ENCODE measurements around the gene IPO4. TPM values are rescaled to one million over a fixed set of nuclear protein-coding genes. Genes with fewer than 3 reads are reported as not detected.
"Not testable (repeated sequence)": the region's sequence is repeated elsewhere in the genome, so short reads cannot be mapped to it uniquely, and the experiment has no call there.

The IPO4 gene
- total RNA-seq, 1 donor from 2014 or later = 48.1 TPM

GRCh38 chr14:24219080-24219479, 30.5 kb upstream of the IPO4 start:
- intact Hi-C loops (cut with micrococcal nuclease) = loop anchor here (10.0 kb wide), 1 partner anchor 456 kb away; no protein-coding TSS in a partner anchor

GRCh38 chr14:24216876-24217275, 28.3 kb upstream of the IPO4 start:
- intact Hi-C loops (cut with micrococcal nuclease) = loop anchor here (1.0 to 10.0 kb wide), 8 partner anchors 15 to 458 kb away; partner anchors contain the start of genes GMPR2, NEDD8, RABGGTA and RNF31

- intact Hi-C loops (cut with micrococcal nuclease) = loop anchor here (1.0 to 10.0 kb wide), 8 partner anchors 16 to 458 kb away; partner anchors contain the start of genes GMPR2, NEDD8, RABGGTA and RNF31
Measured at GRCh38 chr14:24216345-24216699, 27.7 kb upstream of the IPO4 start.

GRCh38 chr14:24215495-24216344, 27.1 kb upstream of the IPO4 start, which contains the start of gene MDP1:
Gene MDP1 (minus strand): TSS chr14:24216066. CDS start chr14:24215955, 111 bp downstream.
- intact Hi-C loops (cut with micrococcal nuclease) = loop anchor here (1.0 to 10.0 kb wide), 8 partner anchors 17 to 459 kb away; partner anchors contain the start of genes GMPR2, NEDD8, RABGGTA and RNF31

DNA sequence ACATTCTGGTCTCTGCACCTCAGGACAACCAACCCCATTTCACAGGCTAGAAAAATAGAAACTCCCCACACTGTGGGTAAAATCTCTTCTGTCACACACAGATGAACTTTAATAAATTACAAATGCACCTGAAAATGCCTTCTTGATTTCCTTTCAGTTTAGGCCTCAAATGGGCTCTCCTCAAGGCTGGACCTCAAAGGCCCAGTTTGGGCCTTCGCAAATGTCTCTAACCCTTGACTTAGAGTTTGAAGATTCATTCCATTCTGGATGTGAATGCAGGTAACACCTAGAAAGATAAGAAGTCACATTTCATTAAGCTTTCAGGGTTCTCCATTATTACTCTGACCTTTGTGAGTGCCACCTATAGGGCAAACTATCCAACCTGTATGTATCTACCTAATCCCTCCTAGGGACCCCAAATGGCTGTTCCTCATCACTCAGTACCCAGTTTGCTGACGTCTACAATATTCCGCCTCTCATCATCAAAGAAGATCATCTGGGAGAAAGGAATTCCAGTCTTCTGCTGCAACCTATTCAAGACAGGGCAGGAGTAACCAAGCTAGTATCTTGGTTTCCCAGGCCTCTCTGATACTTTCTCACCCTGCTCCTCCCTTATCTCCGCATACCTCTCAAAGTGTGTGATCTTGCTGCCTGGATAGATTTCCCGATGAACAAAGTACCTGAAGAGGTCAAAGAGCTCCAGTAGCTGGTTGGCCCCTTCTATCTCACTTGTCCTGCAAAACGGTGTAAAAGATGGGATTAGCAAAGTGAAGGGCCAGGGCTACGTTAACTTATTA, 25.4 kb upstream of the IPO4 start:
- intact Hi-C loops (cut with micrococcal nuclease) = loop anchor here (1.0 to 10.0 kb wide), 11 partner anchors 19 to 892 kb away; partner anchors contain the start of genes DCAF11, DHRS1, EMC9 and IPO4

DNA sequence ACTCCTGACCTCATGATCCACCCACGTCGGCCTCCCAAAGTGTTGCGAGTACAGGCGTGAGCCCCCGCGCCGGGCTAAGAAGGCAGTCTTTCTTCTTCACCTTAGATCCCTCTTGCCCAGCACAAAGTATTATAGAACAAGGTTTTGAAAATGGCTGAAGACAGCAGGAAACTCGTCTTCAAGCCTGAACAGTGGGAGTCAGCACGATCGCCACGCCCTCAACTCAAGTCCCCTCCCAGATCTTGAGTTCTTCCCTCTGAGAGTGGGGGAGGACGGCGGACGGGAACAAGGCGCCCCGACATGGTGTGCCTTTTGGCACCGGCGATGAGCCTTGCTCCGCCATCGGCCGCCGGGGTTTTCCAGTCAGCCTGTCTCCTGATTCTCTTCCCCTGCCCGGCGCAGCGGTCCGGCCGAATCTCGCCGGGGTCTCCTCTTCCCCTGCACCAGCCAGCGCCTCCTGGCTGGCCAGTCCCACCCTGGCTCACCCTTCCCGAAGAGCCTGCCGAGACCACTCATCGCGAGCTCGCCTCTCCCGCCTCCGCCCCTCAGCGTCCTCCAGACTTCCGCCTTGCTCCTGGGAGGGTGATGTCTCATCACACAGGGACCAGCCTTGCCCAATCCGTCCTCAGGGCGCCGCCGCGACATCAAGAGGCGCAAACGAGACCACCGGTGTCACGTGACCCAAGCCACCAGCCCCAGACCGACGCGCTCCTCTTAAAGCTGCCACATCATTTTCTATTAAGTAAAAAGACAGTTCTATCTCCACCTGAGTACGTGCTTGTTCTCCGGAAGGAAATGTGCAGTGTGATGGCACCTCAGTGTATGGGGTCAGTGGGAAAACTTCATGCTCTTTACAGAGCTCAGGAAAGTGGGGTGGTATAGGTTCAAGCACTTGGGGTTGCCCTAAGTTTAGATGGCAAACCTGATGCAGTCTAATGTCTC, 24.6 kb upstream of the IPO4 start, which contains the start of gene CHMP4A:
TSS of gene CHMP4A (minus strand) at position 565 of the 942 bp plus-strand sequence. CDS start at position 516, 49 bp downstream.
- intact Hi-C loops (cut with micrococcal nuclease) = loop anchor here (1.0 to 10.0 kb wide), 11 partner anchors 18 to 891 kb away; partner anchors contain the start of genes DCAF11, DHRS1, EMC9 and IPO4

DNA sequence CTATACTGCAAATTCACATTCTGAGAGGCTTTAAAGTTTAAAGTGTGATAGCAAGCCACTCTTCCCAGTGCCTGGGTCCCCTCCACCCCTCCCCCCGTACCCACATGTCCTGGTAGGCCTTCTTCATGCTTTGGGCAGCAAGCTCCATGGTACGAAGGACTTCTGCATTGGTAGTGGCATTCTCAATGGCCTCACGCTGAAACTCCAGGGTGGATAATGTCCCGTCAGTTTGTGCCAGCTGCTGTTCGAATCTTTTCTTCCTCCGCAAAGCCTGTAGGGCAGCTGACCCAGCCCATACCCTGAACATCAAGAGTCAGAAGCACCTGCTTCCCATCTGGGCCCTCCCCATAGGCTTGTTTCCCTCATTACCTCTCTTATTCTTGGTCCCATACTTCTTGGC, 22.7 kb upstream of the IPO4 start:
- intact Hi-C loops (cut with micrococcal nuclease) = loop anchor here (5.0 to 10.0 kb wide), 2 partner anchors 463 to 889 kb away; partner anchors contain the start of gene PABPN1

DNA sequence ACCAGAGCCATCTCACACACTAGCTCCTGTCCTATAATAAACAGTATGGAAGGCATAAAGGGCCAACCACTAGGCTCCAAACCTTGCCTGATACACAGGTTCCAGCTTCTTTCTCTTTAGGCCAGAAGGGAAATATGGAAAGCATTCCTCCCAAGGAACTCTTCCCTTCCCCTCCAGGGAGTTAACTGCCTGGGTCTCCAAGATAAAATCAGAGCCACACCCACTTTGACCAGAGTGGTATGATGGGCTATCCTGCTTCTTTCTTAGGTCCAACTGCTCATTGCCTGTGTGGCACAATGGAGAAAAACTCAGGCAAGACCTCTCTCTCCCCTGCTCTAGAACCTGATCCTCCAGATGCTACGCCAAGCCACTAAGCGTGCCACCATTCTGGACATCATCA, 19.0 kb upstream of the IPO4 start:
- intact Hi-C loops (cut with micrococcal nuclease) = no loop called here

DNA sequence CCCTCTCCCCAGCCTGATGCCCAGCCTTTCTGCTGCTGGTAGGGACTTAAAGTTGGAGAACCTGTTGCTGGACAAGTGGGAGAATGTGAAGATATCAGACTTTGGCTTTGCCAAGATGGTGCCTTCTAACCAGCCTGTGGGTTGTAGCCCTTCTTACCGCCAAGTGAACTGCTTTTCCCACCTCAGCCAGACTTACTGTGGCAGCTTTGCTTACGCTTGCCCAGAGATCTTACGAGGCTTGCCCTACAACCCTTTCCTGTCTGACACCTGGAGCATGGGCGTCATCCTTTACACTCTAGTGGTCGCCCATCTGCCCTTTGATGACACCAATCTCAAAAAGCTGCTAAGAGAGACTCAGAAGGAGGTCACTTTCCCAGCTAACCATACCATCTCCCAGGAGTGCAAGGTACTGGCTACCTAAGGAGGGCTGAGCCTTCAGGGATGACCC, 18.5 kb upstream of the IPO4 start:
- intact Hi-C loops (cut with micrococcal nuclease) = no loop called here

- intact Hi-C loops (cut with micrococcal nuclease) = no loop called here
Measured at GRCh38 chr14:24206260-24207103, 17.9 kb upstream of the IPO4 start.

DNA sequence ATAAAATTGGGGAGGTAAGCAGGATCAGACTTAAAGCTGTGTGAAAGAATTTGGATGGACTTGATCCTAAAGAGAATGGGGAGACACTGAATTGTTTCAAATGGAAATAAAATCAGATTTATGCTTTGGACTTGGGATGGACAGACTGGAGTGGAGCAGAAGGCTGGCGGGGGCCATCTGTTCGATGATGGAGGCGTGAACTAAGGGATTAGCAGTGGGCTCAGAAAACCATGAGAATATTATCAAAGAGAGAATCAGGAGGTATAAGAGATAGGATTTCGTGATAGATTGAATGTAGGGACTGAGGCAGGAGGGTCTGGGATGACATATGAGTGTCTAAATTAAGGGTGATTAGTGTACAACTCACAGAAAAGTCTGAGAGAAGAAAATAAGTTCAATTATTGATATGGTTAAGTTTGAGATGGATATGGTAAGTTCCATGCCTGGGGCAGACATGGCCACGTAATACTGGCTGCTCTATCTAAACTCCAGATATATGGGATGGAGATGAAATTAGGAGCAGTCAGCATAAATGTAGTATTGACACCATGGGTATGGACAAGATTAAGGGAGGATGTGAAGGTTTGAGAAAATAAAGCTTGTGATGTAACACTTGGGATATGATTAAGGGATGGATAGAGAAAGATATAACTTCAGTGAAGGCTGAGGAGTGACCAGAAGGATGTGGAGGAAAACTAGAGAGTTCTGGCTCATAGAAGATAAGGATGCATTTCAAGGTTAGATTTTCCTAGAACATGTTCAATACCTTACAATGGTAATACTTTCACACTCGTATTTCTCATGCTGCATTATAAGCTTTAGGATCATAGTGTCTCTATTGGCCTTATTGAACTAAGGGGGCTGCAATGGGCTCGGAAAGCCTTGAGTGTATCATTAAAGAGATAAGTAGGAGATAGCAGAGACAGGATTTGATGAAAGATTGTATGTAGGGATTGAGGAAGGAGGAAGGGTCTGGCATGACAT, 15.8 kb upstream of the IPO4 start:
- intact Hi-C loops (cut with micrococcal nuclease) = no loop called here

- intact Hi-C loops (cut with micrococcal nuclease) = not testable (repeated sequence)
Measured at GRCh38 chr14:24203249-24203886, 14.8 kb upstream of the IPO4 start.

GRCh38 chr14:24202538-24202937, 13.9 kb upstream of the IPO4 start:
- intact Hi-C loops (cut with micrococcal nuclease) = not testable (repeated sequence)

- intact Hi-C loops (cut with micrococcal nuclease) = loop anchor here (5.0 kb wide), 1 partner anchor 647 kb away; the partner anchor contains the start of gene ZFHX2
Measured at GRCh38 chr14:24198814-24199524, 10.4 kb upstream of the IPO4 start.

DNA sequence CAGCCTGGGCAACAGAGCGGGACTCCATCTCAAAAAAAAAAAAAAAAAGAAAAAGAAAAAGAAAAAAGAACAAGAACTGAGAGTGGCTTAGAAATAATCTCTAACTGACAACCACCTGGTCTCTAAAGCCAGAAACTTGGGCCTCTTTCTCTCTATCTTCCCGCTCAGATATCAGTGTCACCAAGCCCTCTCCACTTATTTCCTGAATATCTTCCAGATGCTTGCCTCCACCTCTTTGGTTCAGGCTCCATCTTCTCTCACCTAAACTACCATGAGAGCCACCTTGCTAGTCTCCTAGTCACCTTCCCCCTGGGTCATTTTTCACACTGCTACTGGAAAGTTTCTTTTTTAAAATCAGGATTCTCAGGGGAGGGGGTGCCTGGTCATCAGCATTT, 8.4 kb upstream of the IPO4 start:
- intact Hi-C loops (cut with micrococcal nuclease) = loop anchor here (5.0 kb wide), 1 partner anchor 645 kb away; the partner anchor contains the start of gene ZFHX2
